ENCODE results near the gene DXO. TPM values are rescaled to one million over a fixed set of nuclear protein-coding genes. Genes with fewer than 3 reads are reported as not detected.
A peak's percentile ranks its signal among the peaks of the same experiment; 100 is the strongest.

DXO gene
- total and polyA plus RNA-seq, 2 of the 13 experiments (the other 11 are each of a cell fraction or from before 2014, with no cell fraction given) = 18.6 to 26.2 TPM

GRCh38 chr6:31971993-31972708, at the start of gene DXO (continued):
- TF ChIP-seq ZFP91 (CRISPR knock-in tag; IDR thresholded peaks at IDR 0.05; ENCODE audit: borderline replicate concordance) (peak; percentile 95), ZNF230 (CRISPR knock-in tag; IDR thresholded peaks at IDR 0.05) (no peak), PAX8 (CRISPR knock-in tag; IDR thresholded peaks at IDR 0.05; ENCODE audit: borderline replicate concordance) (no peak), GATAD2A (CRISPR knock-in tag; IDR thresholded peaks at IDR 0.05) (peak; percentile 66; the same call in 1 of the 2 replicates), SUZ12 (IDR thresholded peaks at IDR 0.05; ENCODE audit: low read depth, low read length) (0 out of 2 replicates have a peak, but pooled peaks have one; percentile 2), ERF (CRISPR knock-in tag; IDR thresholded peaks at IDR 0.05) (peak; percentile 91), GLMP (CRISPR knock-in tag; IDR thresholded peaks at IDR 0.05; ENCODE audit: borderline replicate concordance) (no peak; the same call in 1 of the 2 replicates), HNRNPK (IDR thresholded peaks at IDR 0.05; ENCODE audit: low read depth, low read length, poor library complexity, severe bottlenecking) (no peak), ZNF543 (CRISPR knock-in tag; IDR thresholded peaks at IDR 0.05) (peak; percentile 74; the same call in 1 of the 2 replicates), HOXA5 (CRISPR knock-in tag; IDR thresholded peaks at IDR 0.05) (peak; percentile 67; the same call in 1 of the 2 replicates), SIX4 (CRISPR knock-in tag; IDR thresholded peaks at IDR 0.05) (peak; percentile 48), ZNF782 (CRISPR knock-in tag; IDR thresholded peaks at IDR 0.05; ENCODE audit: borderline replicate concordance) (peak; percentile 57; the same call in 1 of the 2 replicates), SCMH1 (CRISPR knock-in tag; IDR thresholded peaks at IDR 0.05; ENCODE audit: borderline replicate concordance) (no peak), ZNF562 (CRISPR knock-in tag; IDR thresholded peaks at IDR 0.05; ENCODE audit: borderline replicate concordance) (peak; percentile 61; the same call in 1 of the 2 replicates), ZFX (CRISPR knock-in tag; IDR thresholded peaks at IDR 0.05; ENCODE audit: low read depth) (peak; percentile 85; the same call in 1 of the 2 replicates), ELF1 (CRISPR knock-in tag; IDR thresholded peaks at IDR 0.05) (peak; percentile 98), PPARG (CRISPR knock-in tag; conservative IDR thresholded peaks at IDR 0.05) (peak; percentile 29; the same call in 1 of the 2 replicates), PCBP1 (IDR thresholded peaks at IDR 0.05; ENCODE audit: borderline replicate concordance, low read depth, low read length) (peak; percentile 84; the same call in 1 of the 2 replicates), ATM (IDR thresholded peaks at IDR 0.05; ENCODE audit: borderline replicate concordance) (no peak), ZC3H4 (CRISPR knock-in tag; IDR thresholded peaks at IDR 0.05; ENCODE audit: borderline replicate concordance) (no peak), AHR (CRISPR knock-in tag; IDR thresholded peaks at IDR 0.05) (peak; percentile 75; the same call in 1 of the 2 replicates), HES4 (CRISPR knock-in tag; IDR thresholded peaks at IDR 0.05; ENCODE audit: borderline replicate concordance) (peak; percentile 17)
- TF ChIP-seq, protein P1, sequence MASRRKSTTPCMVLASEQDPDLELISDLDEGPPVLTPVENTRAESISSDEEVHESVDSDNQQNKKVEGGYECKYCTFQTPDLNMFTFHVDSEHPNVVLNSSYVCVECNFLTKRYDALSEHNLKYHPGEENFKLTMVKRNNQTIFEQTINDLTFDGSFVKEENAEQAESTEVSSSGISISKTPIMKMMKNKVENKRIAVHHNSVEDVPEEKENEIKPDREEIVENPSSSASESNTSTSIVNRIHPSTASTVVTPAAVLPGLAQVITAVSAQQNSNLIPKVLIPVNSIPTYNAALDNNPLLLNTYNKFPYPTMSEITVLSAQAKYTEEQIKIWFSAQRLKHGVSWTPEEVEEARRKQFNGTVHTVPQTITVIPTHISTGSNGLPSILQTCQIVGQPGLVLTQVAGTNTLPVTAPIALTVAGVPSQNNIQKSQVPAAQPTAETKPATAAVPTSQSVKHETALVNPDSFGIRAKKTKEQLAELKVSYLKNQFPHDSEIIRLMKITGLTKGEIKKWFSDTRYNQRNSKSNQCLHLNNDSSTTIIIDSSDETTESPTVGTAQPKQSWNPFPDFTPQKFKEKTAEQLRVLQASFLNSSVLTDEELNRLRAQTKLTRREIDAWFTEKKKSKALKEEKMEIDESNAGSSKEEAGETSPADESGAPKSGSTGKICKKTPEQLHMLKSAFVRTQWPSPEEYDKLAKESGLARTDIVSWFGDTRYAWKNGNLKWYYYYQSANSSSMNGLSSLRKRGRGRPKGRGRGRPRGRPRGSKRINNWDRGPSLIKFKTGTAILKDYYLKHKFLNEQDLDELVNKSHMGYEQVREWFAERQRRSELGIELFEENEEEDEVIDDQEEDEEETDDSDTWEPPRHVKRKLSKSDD (CRISPR knock-in tag; IDR thresholded peaks at IDR 0.05; ENCODE audit: low read depth) = peak; percentile 100

Measured in HepG2 (cell line).